ENCODE results near the gene DNAJC15.

The DNAJC15 gene

DNA sequence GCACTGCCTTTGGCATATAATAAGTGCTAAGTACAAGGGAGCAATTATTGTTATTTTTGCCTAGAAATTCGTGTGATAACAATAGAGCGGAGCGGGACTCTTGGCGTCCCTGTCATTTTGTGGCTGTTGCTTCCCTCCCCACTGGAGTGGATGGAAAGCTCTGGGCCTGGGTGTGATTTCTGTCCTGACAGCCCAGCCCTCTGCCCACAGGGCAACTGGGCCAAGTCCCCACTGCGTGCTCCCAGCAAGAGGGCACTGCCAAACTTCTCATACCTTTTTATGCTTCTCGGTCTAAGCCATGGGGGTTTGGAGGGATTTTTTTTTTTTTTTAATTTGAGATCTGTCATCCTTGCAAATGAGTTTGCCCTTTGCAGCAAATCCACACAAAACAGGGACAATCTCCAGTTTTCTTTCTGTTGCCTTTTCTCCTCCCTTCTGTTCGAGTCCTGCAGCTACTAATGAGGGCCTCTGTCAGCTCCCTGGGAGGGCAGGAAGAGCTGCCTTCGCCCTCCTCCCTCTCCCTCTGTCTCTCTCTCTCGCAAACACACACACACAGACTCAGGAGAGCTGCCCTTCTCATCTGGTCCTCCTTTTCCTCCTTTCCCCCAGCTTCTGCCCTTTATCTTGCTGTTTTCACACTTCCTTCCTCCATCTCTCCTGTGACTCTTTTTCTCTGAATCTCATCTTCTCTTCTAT is 103.9 kb downstream of the DNAJC15 start:
- no peak for DNase-seq (ENCODE audit: low read depth in 3 of 3)

DNA sequence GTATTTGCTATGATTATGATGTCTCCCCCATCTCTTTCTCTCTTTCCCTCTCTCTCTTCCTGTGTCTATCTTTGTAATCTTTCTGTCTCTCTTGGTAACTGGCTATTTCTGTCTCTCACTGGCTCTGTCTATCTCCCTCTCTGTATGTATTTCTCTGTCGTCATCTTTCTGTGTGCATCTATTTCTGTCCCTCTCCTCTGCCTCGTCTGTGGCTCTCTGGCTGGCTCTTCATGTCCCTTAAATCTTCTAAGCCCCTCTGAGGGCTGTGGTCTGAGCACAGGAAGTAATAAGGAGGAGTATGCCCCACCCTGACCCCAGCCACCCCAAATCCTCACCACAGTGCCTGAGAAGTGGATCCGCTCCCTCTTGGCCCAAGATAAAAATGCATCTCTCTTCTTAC is 104.4 kb downstream of the DNAJC15 start:
- no peak for DNase-seq (ENCODE audit: low read depth in 3 of 3)

DNA sequence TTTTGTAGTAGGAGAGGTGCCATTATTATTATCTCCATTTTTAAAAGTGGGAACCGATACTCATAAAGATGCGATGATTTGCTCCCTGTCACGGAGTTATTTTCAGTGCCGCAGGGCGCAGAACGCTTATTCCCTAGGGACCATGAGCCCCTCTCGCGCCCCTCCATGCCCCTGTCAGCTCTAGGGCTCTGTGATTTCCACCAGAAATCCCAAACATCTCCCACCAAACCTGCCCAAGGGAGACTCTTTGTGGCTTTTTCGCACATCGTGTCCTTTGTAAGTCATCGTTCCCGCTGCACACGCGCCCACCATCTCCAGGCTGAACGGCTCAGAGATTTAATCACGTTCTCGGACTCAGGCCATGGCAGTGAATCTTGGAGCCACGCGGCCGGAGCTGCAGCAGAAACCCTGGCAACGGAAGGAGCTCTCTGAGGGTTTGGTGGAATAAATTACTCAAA is 105.1 kb downstream of the DNAJC15 start:
- no peak for DNase-seq (ENCODE audit: low read depth in 3 of 3)

DNA sequence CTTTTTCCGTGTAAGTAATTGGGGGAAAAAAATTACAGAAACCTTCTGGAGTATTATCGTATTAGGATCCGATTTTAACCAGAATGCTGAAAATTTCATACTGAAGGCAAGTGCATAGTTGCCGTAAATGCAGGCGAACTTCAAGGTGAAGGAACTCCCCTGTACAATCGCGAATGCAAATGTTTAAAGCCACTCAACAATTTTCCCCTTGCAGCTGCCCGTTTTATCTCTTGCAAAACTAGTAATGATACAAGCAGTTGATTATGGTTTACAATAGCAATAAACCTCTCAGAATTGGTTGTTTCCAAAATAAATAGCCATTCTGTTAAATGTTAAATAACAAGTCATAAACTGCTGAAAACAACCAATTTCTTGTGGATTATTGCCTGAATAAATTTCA is 105.7 kb downstream of the DNAJC15 start:
- no peak for DNase-seq (ENCODE audit: low read depth in 3 of 3)

DNA sequence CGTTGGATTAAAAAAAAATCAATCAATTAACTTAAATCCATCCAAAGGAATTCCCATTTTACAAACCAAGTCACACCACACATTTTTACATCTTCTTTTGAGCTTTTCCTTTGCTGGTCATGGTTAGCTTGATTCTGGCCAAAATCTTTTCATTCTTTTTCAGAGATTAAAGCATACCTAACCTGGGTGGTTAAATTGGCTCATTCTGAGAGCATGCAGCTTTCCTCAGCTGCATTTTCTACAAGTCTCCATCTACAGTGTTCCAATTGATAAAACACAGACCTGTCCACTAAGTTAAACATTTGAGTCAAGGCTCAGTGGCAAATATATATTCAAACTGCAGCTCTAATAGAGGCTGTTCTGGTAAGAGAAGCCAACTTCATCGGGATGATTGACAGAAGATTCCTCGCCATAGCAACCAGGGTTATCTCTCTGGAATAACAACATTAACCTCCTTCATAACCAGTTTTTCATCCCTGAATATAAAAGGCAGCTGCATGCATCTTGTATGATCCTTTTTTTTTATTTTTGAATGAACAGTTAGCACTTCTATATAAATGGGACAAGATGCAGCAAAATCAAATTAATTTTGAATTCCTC is 106.2 kb downstream of the DNAJC15 start:
- DNase-seq (ENCODE audit: low read depth in 3 of 3) = no peak

DNA sequence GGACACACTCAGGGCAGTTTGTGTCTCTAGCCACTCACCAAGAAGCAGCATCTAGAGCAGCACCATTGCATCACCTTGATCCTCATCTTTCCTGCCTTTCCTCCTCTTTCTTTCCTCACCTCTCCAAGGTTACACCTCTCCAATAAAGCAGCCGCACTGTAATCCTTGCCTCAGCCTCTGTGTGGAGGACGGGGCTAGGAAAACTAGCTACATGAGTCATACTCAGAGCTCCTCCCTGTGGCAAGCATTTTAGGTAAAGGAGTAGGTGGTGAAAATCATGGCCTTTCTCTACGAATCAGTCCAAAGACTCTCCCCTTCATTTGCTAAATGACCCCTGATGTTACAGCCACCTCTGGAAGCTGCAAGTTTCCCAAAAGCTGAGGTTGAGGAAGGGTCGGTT is 108.9 kb downstream of the DNAJC15 start:
- DNase-seq (ENCODE audit: low read depth in 3 of 3) = no peak

DNA sequence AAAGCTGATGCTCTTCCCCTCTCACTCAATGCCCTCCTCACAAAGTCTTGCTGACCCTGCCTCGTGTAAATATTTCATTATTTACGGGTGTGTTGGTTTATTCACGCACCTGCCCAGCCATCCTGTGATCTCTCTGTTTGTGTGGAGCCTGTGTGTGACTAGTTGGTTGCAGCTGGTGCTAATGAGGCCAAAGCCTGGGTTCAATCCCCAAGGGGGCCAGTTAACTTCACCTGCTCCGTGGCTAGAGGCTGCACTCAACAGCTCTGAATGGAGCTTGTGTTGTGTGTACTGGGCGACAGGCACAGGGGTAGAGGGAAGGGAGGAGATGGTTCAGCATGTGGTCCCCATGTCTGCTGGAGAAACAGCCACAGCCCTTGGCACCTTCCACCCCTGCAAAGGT is 109.5 kb downstream of the DNAJC15 start:
- no peak for DNase-seq (ENCODE audit: low read depth in 3 of 3)

DNA sequence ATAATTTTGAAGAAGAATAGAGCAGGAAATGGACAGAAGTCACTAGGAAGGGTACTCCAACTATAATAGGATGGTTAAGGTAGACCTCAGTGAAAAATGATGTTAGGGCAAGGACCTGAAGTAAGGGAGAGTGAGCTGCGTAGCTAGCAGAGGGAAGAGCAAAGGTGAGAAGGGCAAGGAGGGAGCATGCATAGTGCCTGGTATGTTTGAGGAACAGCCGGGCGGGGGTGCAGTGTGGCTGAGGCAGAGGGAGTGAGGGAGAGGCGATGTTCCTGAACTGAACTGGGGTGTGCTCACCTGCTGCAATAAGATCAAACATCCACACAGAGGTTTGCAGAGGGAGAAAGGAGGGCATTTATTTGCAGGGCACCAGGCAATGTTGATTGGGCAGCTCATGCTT is 110.4 kb downstream of the DNAJC15 start:
- no peak for DNase-seq (ENCODE audit: low read depth in 3 of 3)

DNA sequence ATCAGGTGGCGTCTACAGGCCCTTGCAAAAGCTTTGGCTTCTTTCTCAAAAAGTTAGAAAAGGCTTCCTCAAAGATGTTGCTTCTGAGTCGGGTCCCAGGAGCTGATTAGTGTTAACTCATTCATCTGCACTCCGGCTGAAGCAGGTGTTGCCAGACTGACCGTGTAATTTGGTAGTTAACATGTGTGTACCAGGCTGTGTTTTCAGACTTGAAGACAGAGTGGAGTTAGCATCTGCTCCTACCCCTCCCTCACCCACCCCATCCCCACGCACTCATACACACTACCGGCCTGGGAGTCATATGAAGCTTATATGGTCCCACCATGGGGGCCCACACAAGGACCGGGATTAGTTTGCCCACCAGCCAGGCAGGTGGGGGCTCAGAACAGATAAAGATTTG is 111.5 kb downstream of the DNAJC15 start:
- DNase-seq (ENCODE audit: low read depth in 3 of 3) = no peak

DNA sequence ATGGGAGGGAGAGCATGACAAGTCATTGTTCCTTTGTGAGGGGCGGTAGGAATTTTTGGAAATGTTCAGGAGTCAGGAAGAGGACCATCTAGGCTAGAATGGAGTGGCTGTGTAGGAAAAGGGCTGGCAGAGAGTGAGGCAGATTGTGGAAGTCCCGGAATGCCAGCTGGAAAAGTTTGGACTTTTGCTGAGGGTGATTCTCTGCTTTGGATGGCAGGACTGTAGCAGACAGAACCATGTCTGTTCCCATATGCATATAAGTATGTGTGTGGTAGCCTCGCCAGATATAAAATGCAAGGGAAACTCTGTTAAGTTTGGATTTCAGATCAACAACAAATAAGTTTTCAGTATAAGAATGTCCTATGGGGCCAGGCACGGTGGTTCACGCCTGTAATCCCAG is 112.1 kb downstream of the DNAJC15 start:
- DNase-seq (ENCODE audit: low read depth in 3 of 3) = no peak

DNA sequence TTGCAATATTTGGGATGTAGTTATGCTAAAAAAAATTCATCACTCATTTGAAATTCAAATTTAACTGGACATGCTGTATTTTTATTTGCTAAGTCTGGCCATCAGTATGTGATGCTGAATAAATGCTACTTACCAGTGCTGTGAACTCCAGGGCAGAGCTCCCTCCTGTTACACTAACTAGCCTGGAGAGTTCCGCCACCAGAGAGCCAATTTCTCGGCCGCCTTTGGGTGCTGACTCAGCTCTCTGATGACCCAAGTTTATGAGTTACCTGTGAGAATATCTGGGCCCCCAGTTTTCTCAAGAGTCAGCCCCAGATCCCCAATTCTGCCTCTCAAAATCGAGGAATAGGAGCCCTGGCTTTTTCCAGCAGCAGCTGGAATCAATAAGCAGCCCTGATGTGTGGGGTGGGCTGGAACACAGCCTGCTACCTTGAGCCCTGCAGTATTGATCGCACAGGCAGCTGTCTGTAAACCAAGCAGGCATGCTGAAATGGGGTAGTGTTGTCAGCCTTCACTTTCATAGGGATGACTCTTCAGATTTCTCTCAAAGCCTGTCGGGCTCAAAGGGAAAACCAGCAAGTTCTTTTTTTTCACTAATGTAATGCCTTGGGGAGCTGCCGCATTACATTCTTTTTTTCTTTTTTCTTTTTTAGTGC is 113.7 kb downstream of the DNAJC15 start:
- DNase-seq (ENCODE audit: low read depth in 3 of 3) = no peak

DNA sequence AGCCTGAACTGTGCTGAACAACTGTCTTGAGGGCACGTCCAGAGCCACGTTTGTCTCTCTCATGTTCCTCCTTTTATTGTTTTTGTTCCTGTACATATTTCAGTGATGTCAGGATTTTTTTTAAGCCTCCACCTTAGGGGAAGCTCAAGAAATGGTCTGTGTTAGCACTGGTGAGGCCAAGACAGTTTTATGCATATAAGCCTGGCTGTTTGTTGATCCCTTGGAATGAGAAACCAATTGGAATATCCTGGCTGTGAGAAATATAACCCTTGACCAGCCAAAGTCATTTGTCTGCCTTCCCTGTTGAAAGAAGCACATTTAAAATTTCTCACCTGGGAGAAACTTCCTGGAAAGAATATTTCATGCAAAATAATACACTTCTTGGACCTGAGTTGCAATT is 115.8 kb downstream of the DNAJC15 start:
- DNase-seq (ENCODE audit: low read depth in 3 of 3) = no peak

DNA sequence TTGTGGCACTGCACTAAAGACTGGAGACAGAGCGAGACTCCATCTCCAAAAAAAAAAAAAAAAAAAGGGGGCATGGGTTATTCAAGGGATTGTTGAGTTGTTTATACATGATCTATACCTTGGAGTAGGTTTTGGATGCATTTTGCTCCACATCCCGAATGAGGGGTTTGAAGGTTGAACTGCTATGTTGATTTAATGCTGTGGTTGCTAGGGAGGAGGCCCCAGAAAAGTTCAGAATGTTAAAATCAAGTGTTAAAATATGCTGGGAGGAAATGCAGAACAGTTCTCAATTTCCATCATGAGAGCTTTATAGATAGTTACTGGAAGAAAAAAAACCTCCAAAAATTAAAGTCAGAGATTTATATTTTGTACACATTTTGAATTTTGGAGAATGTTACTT is 116.5 kb downstream of the DNAJC15 start:
- no peak for DNase-seq (ENCODE audit: low read depth in 3 of 3)

DNA sequence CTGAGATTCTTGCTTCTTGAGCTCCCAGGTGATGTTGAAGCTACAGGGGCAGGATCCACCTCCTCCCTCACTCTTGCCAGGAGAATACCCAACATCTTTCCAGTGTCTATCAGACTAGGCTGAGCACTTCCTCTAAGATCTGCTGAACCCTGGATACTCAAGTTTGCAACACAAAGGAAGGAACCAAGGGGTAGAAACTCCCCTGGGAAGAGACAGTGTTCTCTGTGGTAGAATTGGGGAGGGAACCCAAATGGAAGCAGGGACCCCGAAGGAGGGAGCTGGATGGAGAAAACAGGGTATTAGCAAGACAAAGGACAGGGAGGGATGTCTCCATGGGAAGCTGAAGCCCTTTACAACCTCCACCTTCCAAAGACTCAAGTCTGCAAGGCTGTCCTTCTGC is 117.6 kb downstream of the DNAJC15 start:
- DNase-seq (ENCODE audit: low read depth in 3 of 3) = no peak

DNA sequence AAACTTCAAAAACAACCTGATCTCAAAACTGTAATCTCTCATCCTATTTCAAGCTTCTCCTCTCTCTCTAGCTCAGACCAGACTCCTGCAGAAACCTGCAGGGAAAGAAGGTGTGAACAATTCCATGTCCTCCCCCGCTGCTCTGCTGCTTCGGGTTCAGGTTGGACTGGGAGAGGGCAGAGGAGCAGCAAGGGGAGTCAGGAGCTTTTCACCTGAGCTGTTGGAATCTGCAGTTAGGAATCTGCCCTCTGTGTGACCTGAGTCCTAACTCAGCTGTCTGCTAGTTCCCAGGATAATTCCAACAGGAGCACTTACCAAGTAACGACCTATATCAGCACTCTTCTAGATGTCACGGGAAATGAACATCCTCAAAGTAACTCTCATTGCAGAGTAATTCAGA is 118.3 kb downstream of the DNAJC15 start:
- no peak for DNase-seq (ENCODE audit: low read depth in 3 of 3)

DNA sequence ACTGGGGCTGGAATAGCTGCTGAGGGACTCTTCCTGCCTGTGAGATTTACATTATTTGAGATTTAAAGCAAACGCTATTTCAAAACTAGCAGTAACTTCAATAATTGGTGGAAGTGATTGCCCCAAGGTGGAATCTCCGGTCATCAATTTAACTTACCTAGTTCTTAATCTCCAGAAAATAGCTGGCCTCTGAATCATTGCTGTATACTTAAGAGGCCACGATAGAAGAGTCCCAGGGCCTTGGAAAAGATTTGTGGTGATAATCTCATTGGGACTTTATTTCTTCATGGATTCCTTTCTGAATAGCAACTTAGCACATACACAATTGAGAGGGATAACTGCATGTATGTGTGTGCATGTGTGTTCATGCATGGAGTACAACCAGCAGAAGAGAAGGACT is 120.2 kb downstream of the DNAJC15 start:
- DNase-seq (ENCODE audit: low read depth in 3 of 3) = no peak

DNA sequence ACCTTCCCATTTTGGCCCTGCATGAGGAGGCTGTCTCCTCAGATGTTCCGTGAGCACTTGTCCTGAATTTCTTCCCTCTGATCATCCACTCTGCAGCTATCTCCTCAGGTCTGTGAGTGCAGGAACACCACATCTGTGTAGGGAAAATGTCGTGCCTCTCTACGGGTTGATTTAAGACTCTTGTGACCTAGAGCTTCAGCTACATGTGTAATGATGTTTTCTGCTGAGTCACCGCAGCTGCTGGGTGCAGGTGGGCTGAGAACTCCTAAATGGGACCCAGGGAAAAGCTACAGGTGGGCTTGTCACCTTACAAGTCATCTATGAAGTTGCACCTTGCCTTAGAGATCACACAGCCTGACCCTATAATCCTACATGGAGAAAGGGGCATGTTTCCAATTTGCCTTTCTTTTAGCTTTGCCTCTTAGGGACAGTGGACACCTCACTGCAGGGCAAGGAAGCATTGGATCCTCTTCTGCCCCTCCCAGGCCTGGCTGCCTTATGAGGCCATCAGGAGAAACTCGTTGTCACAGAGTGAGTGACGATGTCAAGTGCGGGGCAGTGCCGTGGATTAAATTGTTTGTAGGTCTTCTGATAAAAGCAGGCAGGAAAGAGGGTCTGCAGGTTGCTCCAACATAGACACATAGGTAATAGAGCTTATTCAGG is 122.3 kb downstream of the DNAJC15 start:
- no peak for DNase-seq (ENCODE audit: low read depth in 3 of 3)

DNA sequence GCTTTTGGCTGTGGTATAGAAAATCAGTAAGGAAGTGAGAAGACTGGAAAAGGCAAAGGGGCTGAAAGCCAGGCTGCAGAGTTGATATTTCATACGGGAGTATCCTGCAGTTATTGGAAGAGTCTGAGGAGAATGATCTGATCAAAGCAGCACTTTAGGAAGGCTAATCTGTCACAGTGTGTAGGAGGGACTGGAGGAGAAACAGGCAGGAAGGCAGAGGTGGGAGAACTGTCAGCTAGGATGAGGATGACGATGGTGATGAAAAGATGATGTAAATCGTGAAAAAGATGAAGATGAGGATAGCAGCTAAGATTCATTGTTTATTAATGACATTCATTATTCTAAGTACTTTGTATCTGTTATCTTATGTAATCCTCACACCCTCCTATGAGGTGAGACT is 123.0 kb downstream of the DNAJC15 start:
- no peak for DNase-seq (ENCODE audit: low read depth in 3 of 3)

DNA sequence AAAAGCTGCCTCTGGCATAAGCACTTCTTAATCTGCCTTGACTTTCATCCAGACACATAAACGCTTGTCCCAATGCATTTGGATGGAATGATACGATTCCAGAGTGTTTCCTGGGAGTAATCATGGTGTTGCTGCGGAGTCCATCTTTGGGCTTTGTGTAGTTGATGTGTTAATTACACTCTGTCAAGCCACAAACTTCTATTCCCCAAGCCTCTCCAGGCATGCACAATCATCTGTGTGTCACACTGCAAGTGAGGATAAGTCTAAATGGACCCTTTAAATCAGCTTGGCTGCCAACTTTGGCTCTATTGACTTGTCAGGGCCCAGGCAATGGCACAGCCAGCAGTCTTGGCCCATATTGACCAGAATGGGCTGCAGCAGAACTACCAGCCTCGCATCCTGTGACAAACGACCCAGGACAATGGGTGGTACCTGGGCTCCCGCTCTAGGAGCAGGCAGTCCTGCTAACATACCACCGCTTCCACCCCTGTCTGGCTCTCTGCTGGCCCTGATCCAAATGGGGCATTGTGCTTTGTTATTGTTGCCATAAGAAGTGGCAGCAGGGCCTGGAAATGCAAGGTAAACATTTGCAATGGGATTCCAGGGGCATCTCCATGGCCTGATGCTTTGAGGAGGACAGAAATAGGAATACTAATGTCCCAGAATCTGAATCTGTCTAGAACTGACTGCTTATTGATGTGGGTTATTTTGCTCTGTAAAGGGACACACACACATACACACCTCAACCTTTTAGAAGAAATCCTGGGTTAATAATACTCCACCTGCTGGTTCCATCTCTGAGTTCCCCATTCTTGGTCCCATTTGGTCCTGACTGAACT is 127.2 kb downstream of the DNAJC15 start:
- DNase-seq (ENCODE audit: low read depth in 3 of 3) = no peak

DNA sequence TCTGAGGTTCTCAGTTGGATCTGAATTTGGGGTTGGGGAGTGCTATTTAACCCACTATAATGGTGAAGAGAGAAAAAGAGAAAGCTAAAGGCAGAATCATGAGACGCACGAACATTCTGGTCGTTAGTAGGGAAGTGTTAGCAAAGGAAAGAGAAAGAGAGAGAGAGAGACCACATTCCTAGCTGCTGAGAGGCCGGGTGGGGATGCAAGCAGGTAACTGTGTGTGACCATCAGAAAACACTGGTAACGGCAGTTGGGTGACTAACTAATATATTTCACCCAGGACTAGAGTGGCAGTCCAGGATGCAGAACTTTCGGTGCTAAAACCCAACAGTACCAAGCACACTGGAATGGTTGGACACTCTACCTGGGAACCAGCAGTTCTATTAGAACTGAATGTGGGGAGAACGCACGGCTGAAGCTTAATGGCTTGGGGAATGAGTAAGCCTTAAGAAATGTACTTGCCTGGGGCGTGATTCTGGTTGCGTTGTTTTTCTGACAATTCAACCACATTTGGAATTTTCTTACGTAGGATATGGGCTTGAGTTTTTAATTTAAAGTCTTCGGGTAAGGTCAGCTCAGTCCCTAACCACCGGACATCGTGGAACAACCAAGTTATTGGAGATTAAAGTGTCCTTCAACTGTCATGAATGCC is 130.2 kb downstream of the DNAJC15 start:
- no peak for DNase-seq (ENCODE audit: low read depth in 3 of 3)

DNA sequence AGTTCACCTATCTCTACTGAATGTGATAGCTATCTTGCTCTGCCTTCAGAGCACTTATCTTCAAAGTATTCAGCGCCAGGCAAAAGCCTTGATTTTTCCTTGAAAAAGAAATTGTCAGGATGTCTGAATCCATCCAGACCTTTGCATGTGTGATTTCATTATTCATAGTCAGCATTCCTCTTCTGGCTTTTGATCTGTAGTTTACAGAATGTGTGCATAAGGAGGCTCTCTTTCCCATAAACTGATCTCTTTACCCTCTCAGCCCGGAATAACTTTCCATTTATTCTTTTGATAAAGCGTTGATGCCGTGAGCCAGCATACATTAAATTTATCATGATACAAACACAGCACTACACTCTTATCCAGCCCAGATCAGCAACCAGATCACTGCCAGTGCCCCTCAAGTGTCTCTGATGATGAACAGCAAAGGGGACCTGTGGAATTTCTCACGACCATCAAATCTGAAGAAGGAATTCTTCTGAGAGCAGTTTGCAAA is 130.8 kb downstream of the DNAJC15 start:
- DNase-seq (ENCODE audit: low read depth in 3 of 3) = no peak

Data from stimulated activated CD4-positive, alpha-beta T cell treated with anti-CD3 and anti-CD28 coated beads, TNF-alpha, amount 100 ng/mL, for 48 hours (primary cell).